ENCODE data around the gene KIAA0825.
"Not testable (repeated sequence)": the region's sequence is repeated elsewhere in the genome, so short reads cannot be mapped to it uniquely, and the experiment has no call there.

Gene KIAA0825

DNA sequence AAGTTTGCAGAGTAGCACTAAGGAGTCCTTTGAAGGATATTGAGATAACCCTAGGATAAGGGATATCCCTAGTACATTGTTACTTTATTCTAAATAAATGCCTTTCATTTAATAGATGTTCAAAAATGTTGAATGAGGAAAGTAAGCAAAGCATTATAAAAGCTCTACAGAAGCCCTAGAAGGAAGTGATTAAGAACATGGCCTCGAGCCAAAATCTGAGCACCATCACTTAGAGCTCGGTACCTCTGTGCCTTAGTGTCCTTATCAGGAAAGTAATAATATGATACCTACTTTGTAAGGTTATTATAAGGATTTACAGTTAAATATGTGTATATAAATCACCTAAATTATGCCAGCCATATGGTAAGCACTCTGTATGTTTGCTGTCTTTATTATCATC, 242.6 kb downstream of the KIAA0825 start:
- DNase-seq (ENCODE audit: low spot score): no peak

DNA sequence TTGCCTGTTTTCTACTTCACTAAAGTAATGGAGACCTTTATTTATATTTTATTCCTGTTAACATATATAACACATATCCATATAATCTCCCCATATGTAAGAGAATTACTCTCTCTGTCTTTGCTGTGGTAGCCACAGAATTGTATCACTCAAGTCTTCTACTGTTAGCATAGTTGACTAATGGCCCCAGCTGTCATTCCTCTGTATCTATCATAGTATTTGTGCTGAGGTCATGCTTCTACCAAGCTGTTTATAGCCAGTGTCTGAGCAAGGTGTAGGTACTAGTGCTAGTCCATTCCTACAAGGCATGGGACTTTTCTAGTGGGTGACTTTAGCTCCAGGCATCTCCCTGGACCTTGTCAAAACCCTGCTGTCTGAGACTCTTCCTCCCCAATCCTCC, 244.1 kb downstream of the KIAA0825 start:
- DNase-seq (ENCODE audit: low spot score): no peak

DNA sequence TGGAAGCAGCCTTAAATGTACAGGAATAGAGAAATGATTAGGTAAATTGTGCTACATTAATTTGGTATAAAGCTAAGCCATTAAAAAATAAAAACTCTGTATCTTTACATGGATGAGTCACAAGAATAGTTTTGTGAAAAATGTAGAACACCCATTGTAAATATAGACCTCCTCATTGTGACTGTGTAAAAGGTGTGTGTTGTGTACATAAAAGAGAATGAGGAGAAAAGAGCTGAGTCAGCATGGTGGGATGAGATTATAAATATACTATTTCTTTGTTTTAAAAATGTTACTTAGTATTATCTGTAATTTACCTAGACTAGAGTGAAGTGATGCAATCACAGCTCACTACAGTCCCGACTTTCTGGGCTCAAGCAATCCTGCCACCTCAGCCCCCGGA, 250.5 kb downstream of the KIAA0825 start:
- no peak for DNase-seq (ENCODE audit: low spot score)

DNA sequence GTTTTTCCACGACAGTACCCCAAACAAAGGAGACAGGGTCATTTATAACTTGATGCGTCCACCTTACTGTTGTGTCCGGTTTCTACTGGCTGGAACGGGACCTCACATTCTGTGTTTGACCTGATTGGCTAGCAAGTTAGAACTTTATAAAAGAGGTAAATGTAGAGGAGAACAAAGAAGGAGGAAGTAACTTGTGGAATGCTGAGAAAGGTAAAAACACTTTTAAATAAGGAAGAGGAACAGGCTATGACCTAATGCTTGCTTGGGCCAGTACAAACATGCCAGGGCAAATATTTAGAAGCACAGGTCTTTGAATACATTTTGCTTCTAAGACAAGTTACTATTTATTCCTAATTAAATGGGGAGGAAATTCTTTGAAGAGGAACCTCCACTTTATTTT, 251.6 kb downstream of the KIAA0825 start:
- DNase-seq (ENCODE audit: low spot score): no peak

DNA sequence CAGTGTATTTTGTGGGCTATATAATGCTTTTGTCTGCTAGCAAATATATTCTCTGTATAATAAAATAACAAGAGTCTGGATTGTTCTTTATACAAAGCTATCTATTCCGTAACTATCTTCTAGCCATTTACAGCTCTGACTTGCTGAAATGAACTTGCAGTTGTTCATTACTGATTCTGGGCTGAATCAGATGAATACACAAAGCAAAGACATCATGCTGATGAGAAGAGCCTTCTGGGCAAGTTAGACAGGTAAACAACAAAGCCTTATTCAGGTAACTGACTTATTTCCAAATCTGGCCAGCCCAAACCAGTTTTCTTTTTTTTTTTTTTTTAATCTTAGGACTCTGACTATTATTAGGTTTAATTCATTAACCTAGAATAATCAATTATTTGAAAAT, 255.5 kb downstream of the KIAA0825 start:
- DNase-seq (ENCODE audit: low spot score): no peak

DNA sequence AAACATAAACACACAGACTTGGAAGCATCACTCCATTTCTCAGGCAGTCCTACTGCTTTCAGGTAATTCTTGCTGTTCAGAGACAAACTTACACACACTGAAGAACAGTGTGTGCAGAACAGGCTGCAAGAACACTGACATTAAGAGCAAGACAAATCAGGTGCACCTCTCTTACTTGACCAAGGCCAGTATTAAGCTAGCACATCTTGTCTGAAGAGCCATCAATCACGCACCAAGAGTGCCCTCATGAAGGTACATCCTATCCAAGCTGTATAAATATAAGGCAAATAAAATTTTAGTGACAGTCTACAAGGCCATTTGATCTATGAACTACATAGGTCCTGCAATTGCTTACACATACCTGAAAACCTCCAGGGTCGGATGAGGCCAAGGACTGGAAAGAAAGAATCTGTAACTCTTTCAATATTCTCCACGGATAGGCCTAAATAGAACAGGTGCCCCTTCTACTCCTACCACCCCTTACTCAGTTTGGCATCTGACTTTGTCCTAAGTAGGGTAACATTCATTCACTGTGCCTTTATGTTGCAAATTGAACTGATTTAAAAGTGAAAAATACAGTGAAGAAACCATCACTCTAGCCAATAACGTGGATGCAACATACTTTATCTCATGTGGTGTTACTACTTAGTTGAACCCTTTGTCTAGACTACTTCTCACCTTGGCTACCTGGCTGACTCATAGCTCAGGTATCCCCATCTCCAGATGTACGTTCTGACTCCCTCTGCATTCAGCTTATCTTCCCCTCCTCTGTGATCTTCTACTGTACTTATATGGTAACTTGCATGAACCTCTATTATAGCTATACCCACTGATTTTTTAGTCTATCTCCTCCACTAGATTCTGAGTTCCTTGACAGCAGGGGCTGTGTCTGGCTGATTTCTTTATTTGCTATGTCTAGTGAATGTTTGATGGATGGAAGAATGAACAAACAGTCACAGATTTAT, 256.3 kb downstream of the KIAA0825 start:
- no peak for DNase-seq (ENCODE audit: low spot score)

DNA sequence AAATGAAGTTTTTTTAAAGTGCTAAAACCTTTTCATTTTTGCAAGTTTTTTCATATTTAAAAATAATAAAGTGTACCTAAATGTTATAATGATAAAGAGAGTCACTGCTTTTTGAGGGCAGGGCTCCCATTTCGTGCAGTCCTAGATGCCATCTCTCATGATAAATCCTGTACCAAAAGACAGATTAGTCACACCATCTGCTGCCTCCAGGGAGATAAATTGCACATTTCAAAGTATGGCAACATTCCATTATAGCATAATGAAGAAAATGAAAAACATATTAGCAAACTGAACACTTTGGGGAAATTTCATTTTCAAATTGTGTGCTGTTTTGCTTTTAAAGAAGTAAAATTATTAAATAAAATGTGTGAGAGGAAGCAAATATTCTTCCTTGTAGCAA, 257.2 kb downstream of the KIAA0825 start:
- DNase-seq (ENCODE audit: low spot score): no peak

DNA sequence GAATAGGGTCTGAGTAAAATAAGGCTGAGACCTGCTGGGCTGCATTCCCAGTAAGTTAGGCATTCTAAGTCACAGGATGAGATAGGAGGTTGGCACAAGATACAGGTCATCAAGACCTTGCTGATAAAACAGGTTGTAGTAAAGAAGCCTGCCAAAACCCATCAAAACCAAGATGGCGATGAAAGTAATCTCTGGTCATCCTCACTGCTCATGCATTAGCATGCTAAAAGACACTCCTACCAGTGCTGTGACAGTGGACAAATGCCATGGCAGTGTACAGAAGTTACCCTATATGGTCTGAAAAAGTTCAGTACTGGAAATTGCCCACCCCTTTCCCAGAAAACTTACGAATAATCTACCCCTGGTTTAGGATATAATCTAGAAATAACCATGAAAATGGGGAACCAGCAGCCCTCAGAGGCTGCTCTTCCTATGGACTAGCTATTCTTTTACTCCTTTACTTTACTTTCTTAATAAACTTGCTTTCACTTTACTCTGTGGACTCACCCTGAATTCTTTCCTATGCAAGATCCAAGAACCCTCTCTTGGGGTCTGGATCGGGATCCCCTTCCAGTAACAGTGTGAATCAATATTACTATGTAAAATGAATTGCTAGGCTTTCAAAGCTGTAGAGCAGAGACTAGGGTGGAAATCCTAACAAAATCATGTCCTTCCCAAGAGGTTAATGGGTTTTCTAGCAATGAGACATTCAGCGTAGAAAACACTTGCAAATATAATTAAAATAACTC, 257.8 kb downstream of the KIAA0825 start:
- no peak for DNase-seq (ENCODE audit: low spot score)

DNA sequence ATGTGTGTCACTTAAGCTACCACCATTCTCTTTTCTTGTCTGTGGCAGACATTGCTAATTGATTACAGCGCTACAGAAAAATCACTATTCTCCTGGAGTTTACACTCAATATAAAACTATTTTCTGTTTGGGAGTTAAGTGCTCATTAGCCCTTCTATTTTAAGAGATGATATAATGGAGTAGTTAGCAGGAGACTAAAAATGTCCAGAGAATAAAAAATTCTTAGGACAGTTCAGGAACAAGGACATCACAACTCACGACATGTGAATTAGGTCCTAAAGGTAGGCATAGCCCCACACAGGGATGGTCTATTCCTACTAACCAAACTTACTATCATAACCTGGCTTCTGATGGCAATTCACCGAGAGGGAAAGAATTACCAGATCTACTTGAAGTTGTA, 258.5 kb downstream of the KIAA0825 start:
- no peak for DNase-seq (ENCODE audit: low spot score)

DNA sequence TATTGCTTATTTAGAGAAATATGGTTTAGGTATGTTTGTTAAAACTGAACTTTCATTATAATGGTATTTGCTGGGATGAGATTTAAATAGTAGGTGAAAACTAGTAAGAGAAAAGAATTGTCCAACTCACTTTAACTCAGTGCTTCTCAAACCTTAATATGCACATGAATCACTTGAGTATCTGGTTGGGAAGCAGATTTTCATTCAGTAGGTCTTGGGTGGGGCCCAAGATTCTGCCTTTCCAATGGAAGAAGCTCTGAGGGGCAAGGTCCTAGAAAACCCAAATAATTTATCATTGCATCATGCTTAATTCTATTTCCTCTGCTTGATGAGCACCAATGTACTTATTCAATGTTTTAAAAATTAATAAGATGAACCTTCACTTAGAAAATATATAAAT, 262.6 kb downstream of the KIAA0825 start:
- no peak for DNase-seq (ENCODE audit: low spot score)

DNA sequence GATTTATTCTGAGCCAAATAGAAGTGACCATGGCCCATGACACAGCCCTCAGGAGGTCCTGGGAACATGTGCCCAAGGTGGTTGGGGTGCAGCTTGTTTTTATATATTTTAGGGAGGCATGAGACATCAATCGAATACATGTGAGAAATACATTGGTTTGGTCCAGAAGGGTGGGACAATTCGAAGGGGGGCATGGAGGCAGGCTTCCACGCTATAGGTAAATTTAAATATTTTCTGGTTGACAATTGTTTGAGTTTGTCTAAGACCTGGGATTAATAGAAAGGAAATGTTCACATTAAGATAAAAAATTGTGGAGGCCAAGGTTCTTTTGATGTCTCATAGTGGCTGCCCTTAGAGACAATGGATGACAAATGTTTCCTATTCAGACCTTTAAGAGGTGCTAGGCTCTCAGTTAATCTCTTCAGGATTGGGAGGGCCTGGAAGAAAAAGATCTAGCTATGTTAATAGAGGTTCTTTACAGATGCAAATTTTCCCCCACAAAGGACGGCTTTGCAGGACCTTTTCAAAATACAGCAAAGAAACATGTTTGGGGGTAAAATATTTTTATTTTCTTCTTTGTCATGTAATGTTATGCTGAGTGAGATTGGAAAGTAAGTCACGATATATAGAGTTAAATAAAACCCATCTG, 263.4 kb downstream of the KIAA0825 start:
- not testable (repeated sequence) for DNase-seq (ENCODE audit: low spot score)

DNA sequence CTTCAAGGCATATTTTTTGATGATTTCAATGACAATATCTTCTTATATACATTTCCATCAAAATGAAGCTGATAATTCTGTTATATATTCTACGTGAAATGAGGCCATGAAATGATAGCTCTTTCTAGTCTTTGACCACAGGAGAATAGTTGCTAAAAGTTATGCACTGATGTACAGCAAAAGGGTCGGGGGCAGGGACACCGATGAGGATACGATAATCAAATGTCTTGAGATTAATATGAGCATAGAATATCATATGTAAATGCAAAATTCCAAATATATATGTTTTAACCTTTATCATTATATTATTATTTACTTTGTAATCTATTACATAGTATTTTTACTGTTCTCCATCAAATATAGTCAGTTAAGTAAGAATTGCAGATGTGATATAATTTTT, 264.8 kb downstream of the KIAA0825 start:
- DNase-seq (ENCODE audit: low spot score): no peak

DNA sequence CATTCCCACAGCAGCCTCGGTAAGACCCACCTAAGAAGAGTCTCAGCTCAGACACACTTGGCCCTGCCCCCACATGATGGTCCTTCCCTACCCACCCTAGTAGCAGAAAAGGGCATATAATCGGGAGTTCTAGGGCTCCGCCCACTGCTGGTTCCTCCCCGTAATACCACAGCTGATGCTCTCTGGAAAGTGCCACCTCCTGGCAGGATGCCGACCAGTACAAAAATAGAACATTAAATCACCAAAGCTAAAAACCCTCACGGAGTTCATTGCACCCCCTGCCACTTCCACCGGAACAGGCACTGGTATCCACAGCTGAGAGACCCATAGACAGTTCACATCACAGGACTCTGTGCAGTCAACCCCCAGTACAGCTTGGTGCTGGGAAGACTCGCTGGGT, 271.3 kb downstream of the KIAA0825 start:
- DNase-seq (ENCODE audit: low spot score): no peak

DNA sequence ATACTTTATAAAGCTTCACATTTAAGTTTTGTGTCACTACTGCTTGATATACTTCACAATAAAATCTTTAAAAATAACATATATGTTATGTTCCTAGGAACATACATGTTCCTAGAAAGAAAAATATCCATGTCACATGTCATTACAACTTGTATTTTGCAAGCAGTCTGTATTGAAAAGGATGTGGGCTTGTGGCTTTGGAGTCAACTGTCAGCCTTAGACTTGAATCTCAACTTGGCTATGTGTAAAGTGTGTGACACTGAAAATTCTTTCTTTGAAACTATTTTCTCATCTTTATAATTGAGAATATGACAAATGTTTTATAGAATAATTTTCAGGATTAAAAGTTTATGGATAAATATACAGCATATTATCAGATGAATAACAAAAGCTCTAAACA, 273.1 kb downstream of the KIAA0825 start:
- DNase-seq (ENCODE audit: low spot score): no peak

DNA sequence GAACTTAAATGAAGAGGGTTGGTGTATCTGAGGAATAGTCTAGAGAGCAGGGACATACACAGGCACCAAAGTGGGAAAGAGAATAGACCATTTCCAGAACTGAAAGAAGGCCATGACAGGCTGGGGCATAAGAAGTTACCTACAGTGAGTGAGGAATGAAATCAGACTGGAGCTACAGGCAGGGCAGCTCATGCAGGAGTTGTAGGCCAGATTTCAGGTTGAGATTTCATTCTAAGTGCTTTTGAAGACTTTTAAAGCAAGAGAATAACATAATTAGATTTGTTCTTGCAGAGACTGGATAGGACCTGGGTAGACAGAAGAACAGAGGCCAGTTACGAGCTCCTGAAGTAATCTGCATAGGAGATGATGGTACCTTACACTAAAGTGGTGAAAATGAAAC, 280.8 kb downstream of the KIAA0825 start:
- DNase-seq (ENCODE audit: low spot score): no peak

DNA sequence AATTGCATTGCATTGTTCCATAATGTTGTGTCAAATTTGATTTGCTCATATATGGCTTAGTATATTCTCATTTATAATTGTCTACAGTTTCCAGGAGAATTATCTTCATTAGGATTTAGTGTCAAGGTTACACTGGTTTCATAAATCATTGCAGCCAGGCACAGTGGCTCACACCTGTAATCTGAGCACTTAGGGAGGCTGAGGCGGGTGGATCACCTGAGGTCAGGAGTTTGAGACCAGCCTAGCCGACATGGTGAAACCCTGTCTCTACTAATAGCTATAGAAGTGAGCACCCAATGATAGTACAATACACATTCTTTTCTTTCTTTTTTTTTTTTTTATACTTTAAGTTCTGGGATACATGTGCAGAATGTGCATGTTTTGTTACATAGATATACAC, 282.5 kb downstream of the KIAA0825 start:
- DNase-seq (ENCODE audit: low spot score): no peak

DNA sequence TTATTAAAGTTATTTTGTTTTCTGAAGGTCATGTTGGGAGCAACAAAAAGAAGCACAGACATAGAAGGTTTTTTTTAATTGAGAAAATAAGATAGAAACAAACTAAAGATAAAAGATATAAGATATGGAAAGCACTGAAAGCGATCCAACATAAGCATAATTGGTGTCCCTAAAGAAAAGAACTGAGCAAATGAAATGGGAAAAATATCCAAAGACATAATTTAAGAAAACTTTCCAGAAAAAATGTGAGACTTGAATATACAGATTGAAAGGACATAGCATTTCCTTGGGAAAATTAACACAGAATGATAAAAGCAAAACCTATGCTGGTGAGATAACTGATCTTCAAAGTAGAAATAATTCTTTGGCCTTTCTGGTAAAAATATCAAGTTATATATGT, 289.3 kb downstream of the KIAA0825 start:
- DNase-seq (ENCODE audit: low spot score): peak; percentile 16

DNA sequence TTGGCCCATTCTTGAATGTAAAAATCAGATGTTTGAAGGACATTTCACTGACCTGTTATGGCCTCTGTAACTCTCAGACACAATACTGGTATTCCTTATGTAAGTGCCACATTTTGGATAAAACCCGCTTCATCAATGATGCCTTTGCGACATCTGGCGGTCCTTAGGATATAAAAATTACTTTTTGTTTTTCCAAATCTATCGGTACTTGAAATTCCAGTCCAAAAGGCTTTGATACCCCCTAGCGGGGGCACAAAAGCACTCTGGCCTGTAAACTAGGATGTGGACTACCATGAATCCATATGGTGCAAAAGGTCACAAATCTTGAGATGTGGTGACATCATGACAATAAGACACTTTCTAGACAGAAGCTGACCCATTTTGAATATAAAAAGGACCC, 291.8 kb downstream of the KIAA0825 start:
- no peak for DNase-seq (ENCODE audit: low spot score)

DNA sequence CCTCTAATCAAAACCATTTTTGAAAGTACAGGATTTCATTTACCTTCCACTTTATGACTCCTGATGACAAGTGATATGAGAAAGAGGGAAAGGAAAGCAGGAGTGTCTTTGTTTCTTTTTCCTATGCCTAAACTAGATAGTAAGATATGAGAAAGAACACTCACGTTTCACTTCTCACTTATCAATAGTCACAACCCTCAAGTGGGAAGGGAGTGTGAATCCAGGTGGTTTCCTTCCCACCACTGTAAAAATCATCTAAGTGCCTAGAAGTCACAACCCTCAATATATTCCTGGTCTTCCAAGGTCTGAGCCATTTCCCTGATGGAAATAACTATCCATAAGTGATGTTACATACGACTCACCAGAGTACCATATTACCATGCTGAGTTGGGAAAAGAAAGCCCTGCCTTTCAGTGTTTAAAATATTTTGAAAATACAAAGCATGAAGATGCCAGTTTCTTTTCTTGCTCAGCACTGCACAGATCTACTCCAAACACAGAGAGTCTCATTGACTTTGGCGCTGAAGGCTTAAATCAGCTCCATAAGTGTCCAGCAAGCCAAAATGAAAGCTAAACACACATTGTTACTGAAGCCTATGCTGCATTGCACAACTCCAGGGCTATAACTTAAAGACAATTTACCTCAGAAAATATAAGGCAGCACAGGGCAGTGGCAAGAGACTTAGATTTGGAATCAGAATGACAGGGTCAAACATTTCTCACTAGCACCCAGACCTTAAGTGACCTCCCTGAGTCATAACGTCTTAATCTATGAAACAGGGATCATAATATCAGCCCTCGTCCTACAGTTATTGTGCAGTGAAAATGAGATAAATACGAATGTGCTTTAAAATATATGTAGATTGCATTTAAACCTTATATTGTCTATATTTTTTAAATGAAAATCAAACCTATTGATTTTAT, 301.2 kb downstream of the KIAA0825 start:
- no peak for DNase-seq (ENCODE audit: low spot score)

DNA sequence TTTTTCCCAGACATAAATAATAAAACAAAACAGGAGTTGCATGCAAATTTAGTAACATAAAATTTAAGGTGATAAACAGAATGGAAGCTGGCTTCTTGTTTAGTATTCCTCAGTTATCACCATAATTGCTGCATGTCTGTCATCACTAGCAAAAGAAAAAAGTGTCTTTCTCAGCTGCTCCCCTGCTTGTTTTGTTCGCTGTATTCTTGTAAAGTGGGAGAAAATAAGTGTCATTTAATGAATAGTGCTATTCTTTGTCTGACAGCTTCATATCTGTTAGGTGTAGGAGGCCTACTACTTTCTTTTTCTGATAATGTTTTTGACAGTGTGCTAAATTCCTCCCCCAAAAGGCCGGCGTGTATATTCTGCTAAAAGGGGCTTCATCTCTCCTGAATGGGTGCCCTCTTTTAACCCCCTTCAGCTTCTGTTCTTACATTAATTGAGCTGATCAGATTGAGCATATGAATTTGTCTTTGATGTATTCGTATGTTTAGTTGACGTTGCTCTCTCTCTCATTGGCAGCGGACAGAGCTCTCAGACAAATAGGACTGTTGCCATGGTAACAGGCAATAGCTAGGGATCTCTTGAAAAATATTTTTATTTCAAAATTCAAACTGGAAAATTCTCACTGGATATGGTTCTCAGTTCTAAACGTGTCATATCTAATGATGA, 303.8 kb downstream of the KIAA0825 start:
- DNase-seq (ENCODE audit: low spot score): no peak

DNA sequence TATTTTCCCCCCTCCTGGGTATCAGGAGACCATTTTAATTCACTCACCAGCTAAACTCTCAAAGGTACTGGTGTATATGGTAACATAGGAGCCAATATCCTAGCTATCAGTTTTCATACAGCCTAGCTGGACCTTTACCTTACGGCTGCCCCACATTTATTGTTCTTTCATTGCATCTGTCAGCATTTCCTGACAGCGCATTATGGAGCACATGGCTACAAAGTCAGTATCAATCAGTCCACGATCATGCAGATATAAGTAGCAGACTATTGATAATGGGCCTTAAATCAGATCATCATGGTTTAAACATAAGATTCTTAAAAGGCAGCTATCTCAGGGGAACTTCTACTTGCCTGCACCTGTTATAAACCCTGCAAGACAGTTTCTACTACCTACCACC, 304.7 kb downstream of the KIAA0825 start:
- no peak for DNase-seq (ENCODE audit: low spot score)
